ENCODE data around the gene PRIMA1. TPM values are rescaled to one million over a fixed set of nuclear protein-coding genes. Genes with fewer than 3 reads are reported as not detected.

Gene PRIMA1
- total RNA-seq, 4 donors from 2014 or later, result 14.0 to 28.8 (median 16.4) TPM

DNA sequence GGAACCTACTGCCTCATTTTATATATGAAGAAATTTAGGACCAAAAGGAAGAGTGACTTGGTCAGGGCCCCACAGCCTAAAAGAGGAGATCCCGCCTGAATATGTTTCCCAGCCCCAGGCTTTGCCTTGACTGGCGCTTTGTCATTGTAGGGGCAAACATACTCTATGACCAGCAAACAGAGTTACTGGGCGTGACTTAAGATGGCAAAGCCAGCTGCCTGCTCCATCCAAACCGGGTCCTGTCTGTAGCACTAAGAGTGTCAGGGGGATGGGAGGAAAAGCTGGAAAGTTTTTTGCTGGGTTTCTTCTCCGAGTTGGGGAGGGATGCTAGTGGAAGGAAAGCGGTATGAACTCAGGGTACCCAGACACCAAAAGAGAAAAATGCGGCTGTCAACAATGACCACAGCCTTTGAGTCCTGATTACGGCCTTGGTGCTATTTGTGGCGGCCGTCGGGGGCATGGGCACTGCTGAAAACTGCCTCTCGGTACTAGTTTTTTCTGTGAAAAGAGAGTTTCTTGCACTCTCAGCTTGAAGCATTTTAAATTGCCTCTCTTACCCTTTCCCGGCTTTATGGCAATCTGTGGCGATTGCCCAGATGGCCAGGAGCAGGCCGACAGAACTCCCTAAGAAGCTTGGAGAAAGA is 82.7 kb downstream of the PRIMA1 start:
- no peaks in the 10 kb centered on the region for H3K27me3 ChIP-seq
- WGBS, 2 donors (ENCODE audit: low coverage in 1 of 2), result 82 to 89% methylated on average over 4 to 15 of the region's 15 CpGs
- ATAC-seq, result no peak
- H3K4me1 ChIP-seq, result no peaks in the 10 kb centered on the region
- no peaks in the 10 kb centered on the region for H3K36me3 ChIP-seq
- TF ChIP-seq POLR2AphosphoS5 (IDR thresholded peaks at IDR 0.05), result no peak
- no peak for TF ChIP-seq EP300 (IDR thresholded peaks at IDR 0.05)
- TF ChIP-seq, protein P1, sequence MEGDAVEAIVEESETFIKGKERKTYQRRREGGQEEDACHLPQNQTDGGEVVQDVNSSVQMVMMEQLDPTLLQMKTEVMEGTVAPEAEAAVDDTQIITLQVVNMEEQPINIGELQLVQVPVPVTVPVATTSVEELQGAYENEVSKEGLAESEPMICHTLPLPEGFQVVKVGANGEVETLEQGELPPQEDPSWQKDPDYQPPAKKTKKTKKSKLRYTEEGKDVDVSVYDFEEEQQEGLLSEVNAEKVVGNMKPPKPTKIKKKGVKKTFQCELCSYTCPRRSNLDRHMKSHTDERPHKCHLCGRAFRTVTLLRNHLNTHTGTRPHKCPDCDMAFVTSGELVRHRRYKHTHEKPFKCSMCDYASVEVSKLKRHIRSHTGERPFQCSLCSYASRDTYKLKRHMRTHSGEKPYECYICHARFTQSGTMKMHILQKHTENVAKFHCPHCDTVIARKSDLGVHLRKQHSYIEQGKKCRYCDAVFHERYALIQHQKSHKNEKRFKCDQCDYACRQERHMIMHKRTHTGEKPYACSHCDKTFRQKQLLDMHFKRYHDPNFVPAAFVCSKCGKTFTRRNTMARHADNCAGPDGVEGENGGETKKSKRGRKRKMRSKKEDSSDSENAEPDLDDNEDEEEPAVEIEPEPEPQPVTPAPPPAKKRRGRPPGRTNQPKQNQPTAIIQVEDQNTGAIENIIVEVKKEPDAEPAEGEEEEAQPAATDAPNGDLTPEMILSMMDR (IDR thresholded peaks at IDR 0.05), result no peak
- TF ChIP-seq POLR2A (IDR thresholded peaks at IDR 0.05), result no peak
- no peak overlapping the region for H3K27ac ChIP-seq
- no peak overlapping the region for H3K4me3 ChIP-seq
- H3K9me3 ChIP-seq, result peaks cover 0 to 3% (median 0%) of the 10 kb centered on the region in 3 donors

DNA sequence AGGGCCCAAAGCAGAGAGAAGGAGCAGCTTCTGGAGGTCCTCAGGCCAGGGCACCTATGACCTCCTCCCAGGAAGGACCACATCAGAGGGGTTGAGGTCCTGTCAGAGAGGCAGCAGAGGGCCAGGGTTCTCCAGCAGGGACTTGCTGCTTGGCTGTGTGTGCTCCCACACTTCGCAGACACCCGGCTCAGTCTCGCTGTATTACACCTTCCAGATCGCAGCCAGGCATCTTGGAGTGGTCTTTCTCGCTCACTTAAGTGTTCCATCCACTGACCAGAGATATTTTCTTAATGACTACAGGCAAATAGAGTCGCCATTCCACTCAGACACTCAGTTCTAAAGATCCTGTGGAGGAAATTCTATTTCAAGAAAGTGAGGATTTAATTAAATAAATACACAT is 84.3 kb downstream of the PRIMA1 start:
- TF ChIP-seq POLR2AphosphoS5 (IDR thresholded peaks at IDR 0.05) (no peak), POLR2A (IDR thresholded peaks at IDR 0.05) (no peak), EP300 (IDR thresholded peaks at IDR 0.05) (no peak)
- TF ChIP-seq, protein P1 (IDR thresholded peaks at IDR 0.05), result no peak
- 86 to 89% methylated on average over 3 to 6 of the region's 6 CpGs for WGBS, 2 donors (ENCODE audit: low coverage in 1 of 2)
- ATAC-seq, result no peak
- Histone ChIP-seq H3K9me3 (peaks cover 0 to 5% (median 0%) of the 10 kb centered on the region in 3 donors), H3K27ac (no peak overlapping the region), H3K27me3 (no peaks in the 10 kb centered on the region), H3K4me3 (no peak overlapping the region), H3K36me3 (no peaks in the 10 kb centered on the region), H3K4me1 (no peaks in the 10 kb centered on the region)

DNA sequence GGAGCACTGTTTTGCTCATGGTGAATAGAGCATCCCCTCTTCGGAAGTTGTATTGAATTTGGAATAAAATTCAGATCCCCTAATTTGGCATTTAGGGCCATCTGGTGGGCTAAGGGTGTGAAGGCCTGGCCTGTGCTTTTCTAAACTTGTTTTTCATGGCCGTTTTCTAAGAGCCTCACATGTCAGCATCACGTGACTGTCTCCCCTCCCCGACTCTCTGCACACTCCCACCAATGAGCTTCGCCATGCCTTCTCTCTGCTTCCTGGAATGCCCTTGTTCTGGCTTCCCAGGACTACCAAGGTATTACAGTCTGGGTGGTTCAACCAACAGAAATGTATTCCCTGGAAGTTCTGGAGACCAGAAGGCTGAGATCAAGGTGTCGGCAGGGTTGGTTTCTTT is 85.3 kb downstream of the PRIMA1 start:
- no peak overlapping the region for H3K27ac ChIP-seq
- 73 to 100% methylated on average over 1 to 6 of the region's 6 CpGs for WGBS, 2 donors (ENCODE audit: low coverage in 1 of 2)
- no peaks in the 10 kb centered on the region for H3K27me3 ChIP-seq
- no peaks in the 10 kb centered on the region for H3K4me1 ChIP-seq
- no peaks in the 10 kb centered on the region for H3K36me3 ChIP-seq
- peaks cover 0 to 6% (median 0%) of the 10 kb centered on the region in 3 donors for H3K9me3 ChIP-seq
- no peak for ATAC-seq
- no peak overlapping the region for H3K4me3 ChIP-seq
- TF ChIP-seq EP300 (IDR thresholded peaks at IDR 0.05) (no peak), POLR2AphosphoS5 (IDR thresholded peaks at IDR 0.05) (no peak), POLR2A (IDR thresholded peaks at IDR 0.05) (no peak)
- TF ChIP-seq, protein P1 (IDR thresholded peaks at IDR 0.05), result no peak

DNA sequence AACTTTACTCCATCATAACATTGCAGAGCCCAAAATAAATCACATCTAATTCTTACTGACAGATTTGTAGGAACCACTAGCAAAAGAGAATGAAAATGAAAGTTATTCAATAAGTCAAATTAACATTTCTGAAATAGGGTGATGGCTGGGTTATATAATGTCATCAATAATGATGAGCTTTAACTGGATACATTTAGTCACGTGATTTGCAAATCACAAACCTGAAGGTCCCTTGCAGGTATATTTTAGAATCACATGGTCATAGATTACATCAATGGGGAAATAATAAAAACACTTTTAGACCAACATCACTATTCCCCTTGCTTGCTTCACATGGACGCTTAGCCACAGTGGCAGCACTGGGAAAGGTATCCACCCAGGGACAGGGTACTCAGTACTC is 86.7 kb downstream of the PRIMA1 start:
- H3K27ac ChIP-seq, result no peak overlapping the region
- WGBS, 2 donors (ENCODE audit: low coverage in 1 of 2), result 78 to 79% methylated on average over 2 of the region's 2 CpGs
- no peak for ATAC-seq
- no peaks in the 10 kb centered on the region for H3K4me1 ChIP-seq
- H3K9me3 ChIP-seq, result peaks cover 0 to 13% (median 0%) of the 10 kb centered on the region in 3 donors
- no peaks in the 10 kb centered on the region for H3K27me3 ChIP-seq
- no peaks in the 10 kb centered on the region for H3K36me3 ChIP-seq
- TF ChIP-seq EP300 (IDR thresholded peaks at IDR 0.05), result no peak
- TF ChIP-seq, protein P1 (IDR thresholded peaks at IDR 0.05), result no peak
- H3K4me3 ChIP-seq, result no peak overlapping the region

DNA sequence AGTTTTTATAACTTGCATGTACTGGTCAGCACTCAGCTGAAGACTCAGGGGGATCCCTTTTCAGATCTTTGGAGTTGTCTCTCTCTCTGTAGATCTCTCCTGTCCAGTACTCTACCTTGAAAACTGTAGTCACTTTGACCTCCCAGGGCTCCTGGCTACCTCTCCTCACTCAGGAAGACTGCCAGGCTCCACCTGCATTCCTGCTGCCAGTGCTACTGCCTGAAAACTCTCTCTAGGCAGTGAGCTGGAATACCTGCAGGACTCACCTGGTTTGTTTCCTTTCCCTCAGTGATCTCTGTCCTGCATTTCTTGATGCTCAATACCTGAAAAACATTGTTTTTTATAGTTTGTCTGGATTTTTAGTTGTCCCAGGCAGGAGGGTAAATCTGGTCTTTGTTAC is 87.4 kb downstream of the PRIMA1 start:
- Histone ChIP-seq H3K27me3 (no peaks in the 10 kb centered on the region), H3K4me1 (no peaks in the 10 kb centered on the region), H3K9me3 (peaks cover 0 to 13% (median 0%) of the 10 kb centered on the region in 3 donors), H3K36me3 (no peaks in the 10 kb centered on the region), H3K4me3 (no peak overlapping the region), H3K27ac (no peak overlapping the region)
- ATAC-seq, result no peak
- TF ChIP-seq, protein P1 (IDR thresholded peaks at IDR 0.05), result no peak
- no peak for TF ChIP-seq POLR2AphosphoS5 (IDR thresholded peaks at IDR 0.05)
- TF ChIP-seq POLR2A (IDR thresholded peaks at IDR 0.05), result no peak
- TF ChIP-seq EP300 (IDR thresholded peaks at IDR 0.05), result no peak
